Measurements from ENCODE around the gene RFC3.
A peak's percentile ranks its signal among the peaks of the same experiment; 100 is the strongest.
"Not testable (repeated sequence)": the region's sequence is repeated elsewhere in the genome, so short reads cannot be mapped to it uniquely, and the experiment has no call there.

The RFC3 gene

DNA sequence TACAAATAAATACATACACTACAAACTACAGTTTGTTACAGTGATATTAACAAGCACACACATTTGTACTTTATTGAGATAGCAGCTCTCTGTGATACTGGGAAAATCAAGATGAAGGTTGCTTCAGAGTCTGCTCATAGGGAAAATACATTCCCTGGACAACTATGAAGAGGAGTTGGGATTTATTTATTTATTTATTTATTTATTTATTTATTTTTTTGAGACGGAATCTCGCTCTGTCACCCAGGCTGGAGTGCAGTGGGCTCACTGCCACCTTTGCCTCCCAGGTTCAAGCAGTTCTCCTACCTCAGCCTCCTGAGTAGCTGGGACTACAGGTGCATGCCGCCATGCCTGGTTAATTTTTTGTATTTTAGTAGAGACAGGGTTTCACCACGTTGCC, 34.7 kb upstream of the RFC3 start:
- WGBS (ENCODE audit: insufficient coverage) = 67% methylated on average over 2 of the region's 4 CpGs
- CTCF ChIA-PET = interaction anchor here (0.6 kb wide), 1 partner anchor 133 kb away, joined by 4 read pairs; no protein-coding TSS in a partner anchor

GRCh38 chr13:33784738-33785137, 33.2 kb upstream of the RFC3 start:
- Histone ChIP-seq H3K27ac (ENCODE audit: insufficient read depth in 1 of 2, low read depth in 1 of 2, low read length in 2 of 2, poor library complexity in 1 of 2, severe bottlenecking in 2 of 2) (no peak overlapping the region), H3K27me3 (replicated peaks in 2 of 5; ENCODE audit: control insufficient read depth in 4 of 5, insufficient read depth in 5 of 5, low read length in 4 of 5) (no peaks in the 10 kb centered on the region), H3K36me3 (ENCODE audit: control insufficient read depth in 4 of 4, insufficient read depth in 4 of 4, low read length in 3 of 4) (no peaks in the 10 kb centered on the region), H3K9me3 (ENCODE audit: control extremely low read depth in 1 of 5, control insufficient read depth in 4 of 5, insufficient read depth in 2 of 5, low read depth in 1 of 5, low read length in 4 of 5) (peaks cover 0 to 7% (median 0%) of the 10 kb centered on the region in 5 experiments), H3K4me3 (ENCODE audit: control insufficient read depth in 1 of 7, extremely low read depth in 1 of 7, insufficient read depth in 4 of 7, low read depth in 2 of 7, low read length in 6 of 7) (no peak overlapping the region), H3K4me1 (ENCODE audit: control extremely low read depth in 1 of 4, control insufficient read depth in 4 of 4, insufficient read depth in 4 of 4, low read length in 3 of 4) (peaks cover 0 to 8% (median 0%) of the 10 kb centered on the region in 4 experiments)
- ChIA-PET POLR2A (no interaction called here), CTCF (interaction anchor here (1.1 kb wide), 1 partner anchor 15 kb away, joined by 3 read pairs; no protein-coding TSS in a partner anchor)
- no CpG with 5 or more reads among the region's 1 CpG for whole genome bisulfite sequencing (ENCODE audit: insufficient coverage)
- no peak for DNase-seq

More for the DNA sequence above, 34.7 kb upstream of the RFC3 start:
- H3K36me3 ChIP-seq (ENCODE audit: control insufficient read depth in 4 of 4, insufficient read depth in 4 of 4, low read length in 3 of 4); DNase-seq; H3K9me3 ChIP-seq (ENCODE audit: control extremely low read depth in 1 of 5, control insufficient read depth in 4 of 5, insufficient read depth in 2 of 5, low read depth in 1 of 5, low read length in 4 of 5); H3K4me3 ChIP-seq (ENCODE audit: control insufficient read depth in 1 of 7, extremely low read depth in 1 of 7, insufficient read depth in 4 of 7, low read depth in 2 of 7, low read length in 6 of 7); H3K27ac ChIP-seq (ENCODE audit: insufficient read depth in 1 of 2, low read depth in 1 of 2, low read length in 2 of 2, poor library complexity in 1 of 2, severe bottlenecking in 2 of 2); H3K27me3 ChIP-seq (replicated peaks in 2 of 5; ENCODE audit: control insufficient read depth in 4 of 5, insufficient read depth in 5 of 5, low read length in 4 of 5); H3K4me1 ChIP-seq (ENCODE audit: control extremely low read depth in 1 of 4, control insufficient read depth in 4 of 4, insufficient read depth in 4 of 4, low read length in 3 of 4); POLR2A ChIA-PET: not testable (repeated sequence)

- ChIA-PET POLR2A (no interaction called here), CTCF (no interaction called here)
- WGBS (ENCODE audit: insufficient coverage) = no CpG with 5 or more reads among the region's 1 CpG
- DNase-seq = peak; percentile 9 to 53 (median 11)
- H3K27ac ChIP-seq (ENCODE audit: insufficient read depth in 1 of 2, low read depth in 1 of 2, low read length in 2 of 2, poor library complexity in 1 of 2, severe bottlenecking in 2 of 2) = no peak overlapping the region
- peaks cover 0 to 7% (median 0%) of the 10 kb centered on the region in 5 experiments for H3K9me3 ChIP-seq (ENCODE audit: control extremely low read depth in 1 of 5, control insufficient read depth in 4 of 5, insufficient read depth in 2 of 5, low read depth in 1 of 5, low read length in 4 of 5)
- H3K4me3 ChIP-seq (ENCODE audit: control insufficient read depth in 1 of 7, extremely low read depth in 1 of 7, insufficient read depth in 4 of 7, low read depth in 2 of 7, low read length in 6 of 7) = no peak overlapping the region
- H3K4me1 ChIP-seq (ENCODE audit: control extremely low read depth in 1 of 4, control insufficient read depth in 4 of 4, insufficient read depth in 4 of 4, low read length in 3 of 4) = peaks cover 0 to 8% (median 0%) of the 10 kb centered on the region in 4 experiments
- no peaks in the 10 kb centered on the region for H3K27me3 ChIP-seq (replicated peaks in 2 of 5; ENCODE audit: control insufficient read depth in 4 of 5, insufficient read depth in 5 of 5, low read length in 4 of 5)
- H3K36me3 ChIP-seq (ENCODE audit: control insufficient read depth in 4 of 4, insufficient read depth in 4 of 4, low read length in 3 of 4) = no peaks in the 10 kb centered on the region
Measured at GRCh38 chr13:33785384-33785783, 32.6 kb upstream of the RFC3 start.

DNA sequence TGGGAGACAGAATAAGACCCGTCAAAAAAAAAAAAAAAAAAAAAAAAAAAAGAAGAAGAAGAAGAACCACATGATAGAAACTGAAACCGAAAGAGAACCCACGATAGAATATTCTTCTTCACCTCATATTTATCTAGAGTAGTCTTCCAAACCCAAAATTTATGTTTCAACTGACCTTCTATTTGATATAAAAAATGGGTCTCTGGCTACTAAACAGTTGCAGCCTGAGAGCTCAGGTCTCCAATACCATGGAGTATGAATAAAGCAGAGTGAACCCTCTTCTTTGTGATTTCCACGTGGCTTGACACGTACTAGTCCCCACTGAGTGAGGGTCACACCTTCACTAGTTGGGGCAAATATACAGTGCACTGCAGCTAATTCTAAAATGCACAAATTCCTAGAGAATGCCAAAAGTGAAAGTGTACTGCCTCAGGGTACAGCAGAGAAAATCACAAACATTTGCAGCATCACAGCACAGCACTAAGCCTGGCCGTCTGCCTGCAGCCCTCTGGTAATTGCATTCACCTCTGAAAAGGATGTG, 30.8 kb upstream of the RFC3 start:
- peaks cover 0 to 8% (median 0%) of the 10 kb centered on the region in 4 experiments for H3K4me1 ChIP-seq (ENCODE audit: control extremely low read depth in 1 of 4, control insufficient read depth in 4 of 4, insufficient read depth in 4 of 4, low read length in 3 of 4)
- 36% methylated on average over 2 of the region's 6 CpGs for WGBS (ENCODE audit: insufficient coverage)
- peak overlapping the region; percentile 33 to 71 for H3K27ac ChIP-seq (ENCODE audit: insufficient read depth in 1 of 2, low read depth in 1 of 2, low read length in 2 of 2, poor library complexity in 1 of 2, severe bottlenecking in 2 of 2)
- no peaks in the 10 kb centered on the region for H3K27me3 ChIP-seq (replicated peaks in 2 of 5; ENCODE audit: control insufficient read depth in 4 of 5, insufficient read depth in 5 of 5, low read length in 4 of 5)
- peak; percentile 33 to 69 (median 57) for DNase-seq
- ChIA-PET CTCF (no interaction called here), POLR2A (interaction anchor here (0.6 kb wide), 1 partner anchor 244 kb away, joined by 3 read pairs; no protein-coding TSS in a partner anchor)
- H3K9me3 ChIP-seq (ENCODE audit: control extremely low read depth in 1 of 5, control insufficient read depth in 4 of 5, insufficient read depth in 2 of 5, low read depth in 1 of 5, low read length in 4 of 5) = peaks cover 0 to 4% (median 0%) of the 10 kb centered on the region in 5 experiments
- H3K36me3 ChIP-seq (ENCODE audit: control insufficient read depth in 4 of 4, insufficient read depth in 4 of 4, low read length in 3 of 4) = no peaks in the 10 kb centered on the region
- H3K4me3 ChIP-seq (ENCODE audit: control insufficient read depth in 1 of 7, extremely low read depth in 1 of 7, insufficient read depth in 4 of 7, low read depth in 2 of 7, low read length in 6 of 7) = peak overlapping the region in 6 of 7 experiments; percentile 35 to 89 (median 68)

GRCh38 chr13:33789066-33789606, 28.8 kb upstream of the RFC3 start:
- Histone ChIP-seq H3K36me3 (ENCODE audit: control insufficient read depth in 4 of 4, insufficient read depth in 4 of 4, low read length in 3 of 4) (no peaks in the 10 kb centered on the region), H3K9me3 (ENCODE audit: control extremely low read depth in 1 of 5, control insufficient read depth in 4 of 5, insufficient read depth in 2 of 5, low read depth in 1 of 5, low read length in 4 of 5) (peaks cover 0 to 4% (median 0%) of the 10 kb centered on the region in 5 experiments), H3K4me3 (ENCODE audit: control insufficient read depth in 1 of 7, extremely low read depth in 1 of 7, insufficient read depth in 4 of 7, low read depth in 2 of 7, low read length in 6 of 7) (no peak overlapping the region), H3K27me3 (replicated peaks in 2 of 5; ENCODE audit: control insufficient read depth in 4 of 5, insufficient read depth in 5 of 5, low read length in 4 of 5) (no peaks in the 10 kb centered on the region), H3K27ac (ENCODE audit: insufficient read depth in 1 of 2, low read depth in 1 of 2, low read length in 2 of 2, poor library complexity in 1 of 2, severe bottlenecking in 2 of 2) (no peak overlapping the region), H3K4me1 (ENCODE audit: control extremely low read depth in 1 of 4, control insufficient read depth in 4 of 4, insufficient read depth in 4 of 4, low read length in 3 of 4) (peaks cover 0 to 8% (median 0%) of the 10 kb centered on the region in 4 experiments)
- DNase-seq = no peak
- CTCF ChIA-PET = no interaction called here
- WGBS (ENCODE audit: insufficient coverage) = no CpG with 5 or more reads among the region's 1 CpG
- POLR2A ChIA-PET = no interaction called here

DNA sequence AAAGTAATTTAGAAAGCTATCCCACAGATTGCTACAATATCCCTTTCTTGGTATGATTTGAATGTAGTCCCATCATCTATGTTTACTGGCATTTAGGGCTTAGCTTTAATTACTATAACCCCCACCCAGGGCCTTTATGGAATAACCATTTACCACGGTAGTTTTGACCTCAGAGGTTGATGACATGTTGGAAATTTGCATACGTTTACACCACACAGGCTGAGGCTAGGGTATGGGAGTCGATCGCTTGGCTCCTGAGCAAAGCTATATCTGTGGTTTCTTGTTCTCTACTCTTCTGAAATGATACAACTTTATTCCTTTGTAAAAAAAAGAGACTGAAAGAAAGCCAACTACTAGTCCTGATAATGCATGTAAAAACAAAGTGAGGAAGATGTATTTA, 28.2 kb upstream of the RFC3 start:
- POLR2A ChIA-PET = interaction anchor here (0.7 kb wide), 1 partner anchor 11 kb away, joined by 3 read pairs; no protein-coding TSS in a partner anchor
- Histone ChIP-seq H3K4me1 (ENCODE audit: control extremely low read depth in 1 of 4, control insufficient read depth in 4 of 4, insufficient read depth in 4 of 4, low read length in 3 of 4) (peaks cover 0 to 8% (median 0%) of the 10 kb centered on the region in 4 experiments), H3K4me3 (ENCODE audit: control insufficient read depth in 1 of 7, extremely low read depth in 1 of 7, insufficient read depth in 4 of 7, low read depth in 2 of 7, low read length in 6 of 7) (no peak overlapping the region), H3K27ac (ENCODE audit: insufficient read depth in 1 of 2, low read depth in 1 of 2, low read length in 2 of 2, poor library complexity in 1 of 2, severe bottlenecking in 2 of 2) (no peak overlapping the region), H3K9me3 (ENCODE audit: control extremely low read depth in 1 of 5, control insufficient read depth in 4 of 5, insufficient read depth in 2 of 5, low read depth in 1 of 5, low read length in 4 of 5) (peaks cover 0 to 3% (median 0%) of the 10 kb centered on the region in 5 experiments), H3K36me3 (ENCODE audit: control insufficient read depth in 4 of 4, insufficient read depth in 4 of 4, low read length in 3 of 4) (no peaks in the 10 kb centered on the region), H3K27me3 (replicated peaks in 2 of 5; ENCODE audit: control insufficient read depth in 4 of 5, insufficient read depth in 5 of 5, low read length in 4 of 5) (no peaks in the 10 kb centered on the region)
- CTCF ChIA-PET = no interaction called here
- 100% methylated on average over 2 of the region's 4 CpGs for WGBS (ENCODE audit: insufficient coverage)
- no peak for DNase-seq

DNA sequence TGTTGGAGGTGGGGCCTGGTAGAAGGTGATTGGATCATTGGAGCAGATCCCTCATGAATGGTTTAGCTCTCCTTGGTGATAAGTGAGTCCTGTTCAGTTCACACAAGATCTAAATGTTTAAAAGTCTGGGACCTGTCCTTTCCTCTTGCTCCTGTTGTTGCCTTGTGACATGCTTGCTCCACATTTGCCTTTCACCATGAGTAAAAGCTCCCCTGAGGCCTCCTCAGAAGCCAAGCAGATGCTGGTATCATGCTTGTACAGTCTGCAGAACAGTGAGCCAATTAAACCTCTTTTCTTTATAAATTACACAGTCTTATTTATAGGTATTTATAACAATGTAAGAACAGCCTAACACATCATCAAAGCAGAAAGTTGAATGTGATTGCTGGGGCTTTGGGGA, 24.2 kb upstream of the RFC3 start:
- H3K27ac ChIP-seq (ENCODE audit: insufficient read depth in 1 of 2, low read depth in 1 of 2, low read length in 2 of 2, poor library complexity in 1 of 2, severe bottlenecking in 2 of 2) = no peak overlapping the region
- ChIA-PET CTCF (interaction anchor here (0.9 kb wide), 1 partner anchor 25 kb away, joined by 5 read pairs; no protein-coding TSS in a partner anchor), POLR2A (no interaction called here)
- H3K27me3 ChIP-seq (replicated peaks in 2 of 5; ENCODE audit: control insufficient read depth in 4 of 5, insufficient read depth in 5 of 5, low read length in 4 of 5) = no peaks in the 10 kb centered on the region
- DNase-seq = no peak
- H3K4me1 ChIP-seq (ENCODE audit: control extremely low read depth in 1 of 4, control insufficient read depth in 4 of 4, insufficient read depth in 4 of 4, low read length in 3 of 4) = no peaks in the 10 kb centered on the region
- H3K9me3 ChIP-seq (ENCODE audit: control extremely low read depth in 1 of 5, control insufficient read depth in 4 of 5, insufficient read depth in 2 of 5, low read depth in 1 of 5, low read length in 4 of 5) = peaks cover 0 to 3% (median 0%) of the 10 kb centered on the region in 5 experiments
- H3K36me3 ChIP-seq (ENCODE audit: control insufficient read depth in 4 of 4, insufficient read depth in 4 of 4, low read length in 3 of 4) = no peaks in the 10 kb centered on the region
- H3K4me3 ChIP-seq (ENCODE audit: control insufficient read depth in 1 of 7, extremely low read depth in 1 of 7, insufficient read depth in 4 of 7, low read depth in 2 of 7, low read length in 6 of 7) = no peak overlapping the region
